ENCODE results near the gene PYCR2.

PYCR2 gene

GRCh38 chr1:225879521-225880221 lies 44.4 kb downstream of the PYCR2 start:
- DNase-seq (ENCODE audit: low read depth in 1 of 2, low spot score in 1 of 2) = no peak

DNA sequence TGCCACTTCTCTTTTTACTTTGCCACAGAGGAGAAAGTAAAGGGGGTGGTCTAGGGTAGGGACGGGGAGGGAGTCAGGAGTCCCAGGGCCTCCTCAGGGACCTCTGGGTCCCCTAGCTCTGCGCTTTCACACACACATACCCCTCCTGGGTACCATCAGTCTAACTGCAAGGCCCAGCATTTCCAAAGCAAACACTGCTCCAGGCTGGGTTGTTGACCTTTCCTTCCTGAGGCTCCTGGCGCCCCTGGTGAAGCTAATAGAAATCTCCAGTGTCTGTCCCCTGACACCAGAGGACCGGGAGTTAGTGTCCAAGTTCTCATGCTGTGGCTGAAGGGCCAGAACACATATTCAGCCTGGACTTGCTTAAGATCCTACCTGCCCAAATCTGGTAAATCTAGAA lies 45.8 kb downstream of the PYCR2 start:
- DNase-seq (ENCODE audit: low read depth in 1 of 2, low spot score in 1 of 2) = no peak

GRCh38 chr1:225877580-225877979 lies 46.5 kb downstream of the PYCR2 start:
- no peak for DNase-seq (ENCODE audit: low read depth in 1 of 2, low spot score in 1 of 2)

DNA sequence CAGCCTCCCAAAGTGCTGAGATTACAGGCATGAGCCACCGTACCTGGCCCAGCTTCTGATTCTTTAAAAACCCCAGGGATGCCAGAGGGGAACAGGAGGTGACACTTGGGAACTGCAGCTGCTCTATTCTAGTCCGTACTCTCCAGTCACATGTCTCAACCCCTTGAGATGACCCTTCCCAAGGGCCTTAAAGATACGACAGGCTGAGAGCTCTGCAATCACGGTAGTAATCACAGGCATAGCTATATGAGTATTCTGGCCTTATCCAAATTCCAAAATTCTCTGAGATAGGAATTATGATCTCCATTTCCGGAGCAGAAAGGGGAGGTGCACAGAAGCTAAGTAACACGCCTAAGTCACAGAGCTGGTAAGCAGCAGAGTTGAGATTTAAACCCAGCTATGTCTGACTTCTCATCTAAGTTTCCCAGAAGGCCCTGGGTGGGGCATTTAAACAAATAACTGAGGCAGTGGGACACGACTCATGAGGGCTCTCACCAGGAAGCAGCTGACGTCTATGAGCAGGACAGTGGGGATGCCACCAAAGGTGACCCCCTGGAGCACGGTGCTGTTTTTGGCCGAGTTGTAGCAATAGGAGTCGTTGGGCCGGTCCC lies 47.0 kb downstream of the PYCR2 start:
- DNase-seq (ENCODE audit: low read depth in 1 of 2, low spot score in 1 of 2) = no peak

GRCh38 chr1:225875044-225875815 lies 48.8 kb downstream of the PYCR2 start:
- no peak for DNase-seq (ENCODE audit: low read depth in 1 of 2, low spot score in 1 of 2)

DNA sequence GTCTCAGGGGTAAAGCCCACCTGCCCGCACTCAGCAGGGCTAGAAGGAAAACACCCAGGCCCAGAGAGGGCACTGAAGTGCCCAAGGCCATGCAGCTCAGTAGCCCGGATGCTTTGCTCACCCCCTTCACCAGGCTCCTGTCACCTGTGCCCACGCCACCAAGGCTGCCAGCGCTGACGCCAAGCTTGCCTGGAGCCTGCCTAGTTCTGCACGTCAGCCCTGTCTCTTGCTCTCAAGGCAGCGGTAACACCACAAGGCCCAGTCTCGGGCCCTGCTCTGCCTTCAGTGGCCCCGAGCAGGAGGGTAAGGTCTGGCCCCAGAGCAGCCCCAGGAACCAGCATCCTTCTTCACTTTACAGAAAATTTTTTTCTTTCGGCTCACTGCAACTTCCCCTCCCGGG lies 49.6 kb downstream of the PYCR2 start:
- no peak for DNase-seq (ENCODE audit: low read depth in 1 of 2, low spot score in 1 of 2)

DNA sequence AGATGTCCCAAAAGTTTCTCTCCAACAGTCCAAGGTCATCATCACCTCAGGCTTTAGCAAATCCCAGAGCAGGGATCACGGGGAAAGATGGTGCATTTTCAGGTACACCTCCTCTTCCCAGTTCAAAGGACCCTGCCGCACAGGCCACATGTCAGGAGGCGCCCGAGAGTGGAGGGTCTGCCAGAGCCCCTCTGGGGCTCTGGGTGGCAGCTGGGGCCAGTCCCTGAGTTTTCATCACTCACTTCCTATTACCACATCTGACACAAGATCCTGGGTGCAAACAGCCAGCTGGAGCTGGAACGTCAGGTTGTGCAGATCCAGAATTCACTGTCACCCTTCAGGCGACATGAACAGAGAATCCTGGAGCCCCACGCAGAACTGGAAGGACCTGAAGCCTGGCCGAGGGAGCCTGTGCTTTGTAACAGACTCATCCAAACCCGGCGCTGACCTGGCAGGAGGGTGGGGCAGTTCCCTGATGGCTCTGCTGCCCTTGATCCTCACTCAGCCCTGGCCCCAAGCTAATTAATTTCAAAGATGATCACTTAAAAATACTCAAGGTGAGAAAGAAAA lies 50.7 kb downstream of the PYCR2 start:
- no peak for DNase-seq (ENCODE audit: low read depth in 1 of 2, low spot score in 1 of 2)

GRCh38 chr1:225872075-225872430 lies 52.0 kb downstream of the PYCR2 start:
- DNase-seq (ENCODE audit: low read depth in 1 of 2, low spot score in 1 of 2) = no peak

GRCh38 chr1:225871359-225872074 lies 52.5 kb downstream of the PYCR2 start:
- no peak for DNase-seq (ENCODE audit: low read depth in 1 of 2, low spot score in 1 of 2)

GRCh38 chr1:225870911-225871310 lies 53.1 kb downstream of the PYCR2 start:
- DNase-seq (ENCODE audit: low read depth in 1 of 2, low spot score in 1 of 2) = no peak

Data from activated T-helper 1 cell treated with anti-CD3 and anti-CD28 coated beads, Interleukin-2, amount 50 U/mL, for 16 hours (primary cell).